LHCN-M2 (cell line): ENCODE data around the gene PIEZO2. TPM values are rescaled to one million over a fixed set of nuclear protein-coding genes. Genes with fewer than 3 reads are reported as not detected.
"Not testable (repeated sequence)": the region's sequence is repeated elsewhere in the genome, so short reads cannot be mapped to it uniquely, and the experiment has no call there.

Source experiments
- DNase-seq: peaks from one replicate; pipeline ENCODE4 v3.0.0-alpha.2; 2012; ENCODE audit warnings: low read depth
- total RNA-seq: library from RNA; depleted of rRNA; stranded (reverse); fragments of >200 nt; gene quantifications from 2 replicates; pipeline ENCODE4 v1.2.3, GENCODE V29; 2014

PIEZO2 gene
- total RNA-seq, 1 experiment from 2014 or later: 10.4 TPM

DNA sequence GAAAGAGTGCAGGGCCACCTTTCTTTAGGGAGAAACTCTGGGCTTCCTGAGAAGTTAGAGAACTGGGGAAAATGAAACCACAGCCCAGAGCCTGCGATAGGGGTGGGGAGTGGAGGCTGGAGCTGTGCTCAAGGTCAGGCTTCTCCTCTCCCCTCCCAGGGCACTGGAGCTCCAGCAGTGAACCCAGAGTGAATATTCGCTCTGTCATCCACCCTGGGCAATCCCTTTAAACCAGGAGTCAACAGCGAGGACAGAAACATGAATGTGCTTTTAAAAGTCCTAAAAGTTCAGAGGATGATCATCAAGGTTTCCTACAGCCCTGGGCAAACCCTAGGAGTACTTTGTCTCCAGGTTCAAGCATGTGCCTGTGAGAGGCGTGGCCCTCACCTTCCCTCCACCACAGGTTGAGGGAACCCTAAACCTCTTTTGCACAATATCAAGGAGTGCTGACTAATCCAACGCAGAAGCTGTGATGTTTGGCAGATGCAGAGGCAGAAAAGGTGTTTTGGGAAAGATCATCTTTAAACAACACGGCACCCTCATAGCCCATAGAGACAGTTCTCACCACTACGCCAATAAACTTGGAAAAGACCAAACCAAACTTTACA, 522.7 kb downstream of the PIEZO2 start:
- DNase-seq: not testable (repeated sequence)

DNA sequence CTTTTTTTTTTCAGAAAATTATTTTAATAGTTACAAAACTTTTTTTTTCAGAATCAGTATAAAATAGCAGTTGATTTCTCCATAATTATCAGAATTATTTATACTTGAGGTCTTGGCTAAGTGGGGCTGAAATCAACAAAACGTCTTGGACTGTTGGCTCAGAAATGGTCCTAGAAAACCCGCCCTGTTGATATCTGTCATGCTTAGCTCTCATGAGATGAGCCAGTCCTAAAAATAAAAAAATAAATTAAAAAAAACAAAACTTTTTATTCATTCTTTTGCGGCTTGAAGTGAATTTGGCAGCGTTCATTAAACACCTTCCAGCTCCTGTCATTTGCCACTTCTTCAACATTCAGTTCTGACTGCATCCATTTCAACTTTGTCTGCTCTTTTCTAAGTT, 525.8 kb downstream of the PIEZO2 start:
- DNase-seq: not testable (repeated sequence)

DNA sequence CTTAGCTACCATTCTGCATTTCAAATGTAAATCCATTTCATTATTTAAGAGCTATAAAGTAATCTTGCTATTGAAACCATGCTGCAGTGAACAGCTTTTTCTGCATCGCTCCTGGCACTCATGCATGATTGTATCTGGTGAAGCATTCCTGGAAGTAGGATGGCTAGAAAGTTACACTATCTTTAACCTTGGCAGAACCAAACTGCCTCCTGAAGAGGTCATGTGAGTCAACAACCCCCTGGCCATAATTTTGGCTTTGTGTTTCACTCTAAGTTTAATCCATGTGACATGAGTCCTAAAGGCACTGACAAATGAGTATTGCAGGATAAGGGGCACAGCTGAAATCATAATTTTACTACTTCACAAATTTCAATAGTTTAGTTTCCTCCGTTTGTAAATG, 526.4 kb downstream of the PIEZO2 start:
- not testable (repeated sequence) for DNase-seq

DNA sequence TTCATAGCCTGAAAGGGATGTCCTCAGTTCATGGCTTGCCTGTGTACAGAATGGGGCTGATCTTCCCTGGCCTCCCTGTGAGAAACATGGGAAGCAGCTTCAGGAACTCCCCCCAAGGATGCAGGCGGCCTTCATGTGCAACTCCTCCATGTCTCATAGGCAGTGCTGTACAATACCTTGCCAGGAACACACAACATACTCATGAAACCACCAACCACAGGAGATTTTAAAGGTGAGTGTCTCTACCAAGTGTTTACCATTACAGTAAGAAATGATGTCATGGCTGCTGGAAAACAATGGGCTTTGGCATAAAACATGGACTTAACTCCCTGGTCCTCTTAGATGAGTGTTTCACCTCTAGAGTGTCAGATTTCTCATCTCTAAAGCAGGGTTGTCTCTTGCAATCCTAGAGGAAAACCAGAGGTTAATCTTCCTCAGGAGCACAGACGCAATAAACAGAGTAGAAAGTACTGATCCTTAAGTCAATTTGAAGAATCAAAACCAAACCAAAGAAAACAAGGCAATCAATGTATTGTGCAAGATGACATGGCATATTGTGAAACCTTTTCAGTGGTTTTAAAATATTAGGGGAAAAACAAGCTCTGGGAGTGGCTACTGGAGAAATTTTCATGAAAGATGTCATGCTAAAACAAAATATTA, 528.6 kb downstream of the PIEZO2 start:
- DNase-seq: not testable (repeated sequence)
